Heart left ventricle (tissue), 13 donors: ENCODE results near the gene CLEC19A.

ENCODE experiments used
- CTCF ChIP-seq, 12 donors: fragments of 200-600 bp; sonication (generic) in 4 of 12; IDR thresholded peaks; one replicate each; pipeline versions ENCODE4 v1.5.0 to v1.8.0; 2018 to 2022; ENCODE audit warnings: antibody characterized with exemption in 12 of 12, mild to moderate bottlenecking in 5 of 12
- POLR2A ChIP-seq, 2 donors: fragments of 450-650 bp; IDR thresholded peaks; one replicate each; pipeline ENCODE4 v1.6.1; 2017; ENCODE audit warnings: antibody characterized with exemption in 2 of 2, mild to moderate bottlenecking in 2 of 2, moderate library complexity in 2 of 2
- donor health status: ischemic (EF 13 %, LVEDD 7.1; RV severe dilation, severe dysfunction).
- donor health status: DM: no; HTN: yes; CAD: no.
- donor health status: DM: no; HTN: no; CAD: no.
- donor health status: ischemic (EF 25% LVEDD 6.9; RV normal size, moderate dysfunction).
- donor health status: ischemic (EF 25% LVEDD 5.7; RV mildly dilated, moderate dysfunction).
- donor health status: ischemic (EF 35%, LVEDD 5.7; RV mildly dilated, moderate dysfunction).
- donor health status: nonischemic (EF 11% LVEDD 7.7; RV severe dilation, severe dysfunction).
- donor health status: DM: yes; HTN: yes; CAD: no.
- donor health status: PGD.
- donor health status: ischemic (EF 29% LVEDD 5.4; RV normal size, mild dysfunction).
- donor health status: nonischemic (EF 23%, LVEDD 6.1; RV moderate dilation, normal function).

GRCh38 chr16:19331794-19332193 is 46.3 kb downstream of the CLEC19A start:
- no peak for TF ChIP-seq CTCF (IDR thresholded peaks at IDR 0.05)
- TF ChIP-seq POLR2A (IDR thresholded peaks at IDR 0.05): no peak
